Small intestine (tissue), 16 donors: Measurements from ENCODE around the gene SIGLEC1. TPM values are rescaled to one million over a fixed set of nuclear protein-coding genes. Genes with fewer than 3 reads are reported as not detected.

Source experiments
- DNase-seq, 2 donors: peaks; one replicate each; pipeline versions ENCODE4 v3.0.0 to v3.0.0-alpha.2; 2013
- FAIRE-seq: peaks from 2 replicates; lab custom pipeline; 2012; peaks lifted over from hg19 to GRCh38; lab: Jason Lieb, UNC
- H3K27ac ChIP-seq, 3 donors: one replicate each; pipeline ENCODE4 v1.5.1; 2013; ENCODE audit warnings: low read length in 2 of 3, mild to moderate bottlenecking in 2 of 3, control low read depth in 1 of 3, inconsistent platforms in 1 of 3, low read depth in 1 of 3, moderate library complexity in 1 of 3
- H3K27me3 ChIP-seq, 3 donors: one replicate each; pipeline ENCODE4 v1.6.1; 2013; ENCODE audit warnings: low read length in 3 of 3, inconsistent platforms in 1 of 3; ENCODE audit not compliant: control insufficient read depth in 3 of 3, insufficient read depth in 3 of 3
- H3K36me3 ChIP-seq, 3 donors: one replicate each; pipeline ENCODE4 v1.6.1; 2013; ENCODE audit warnings: low read length in 3 of 3, inconsistent platforms in 1 of 3, low read depth in 1 of 3, mild to moderate bottlenecking in 1 of 3, moderate library complexity in 1 of 3; ENCODE audit not compliant: control insufficient read depth in 3 of 3, insufficient read depth in 2 of 3
- H3K4me1 ChIP-seq, 3 donors: one replicate each; pipeline ENCODE4 v1.6.1; 2013; ENCODE audit warnings: low read length in 2 of 3, inconsistent platforms in 1 of 3, low read depth in 1 of 3, mild to moderate bottlenecking in 1 of 3, moderate library complexity in 1 of 3; ENCODE audit not compliant: control insufficient read depth in 3 of 3, insufficient read depth in 2 of 3
- H3K4me3 ChIP-seq, 3 donors: one replicate each; pipeline ENCODE4 v1.5.1; 2013; ENCODE audit warnings: low read length in 3 of 3, control low read depth in 1 of 3, inconsistent platforms in 1 of 3, low read depth in 1 of 3, mild to moderate bottlenecking in 1 of 3, moderate library complexity in 1 of 3
- H3K9me3 ChIP-seq, 2 donors: one replicate each; pipeline ENCODE4 v1.6.1; 2013; ENCODE audit warnings: low read depth in 1 of 2, low read length in 1 of 2; ENCODE audit not compliant: control insufficient read depth in 2 of 2, insufficient read depth in 1 of 2
- WGBS, 3 donors: extraction: QIAGEN DNeasy Blood & Tissue Kit; methylation state at CpG; one replicate each; pipeline ENCODE4 v1.1.7; 2013; 5-methylcytosine and 5-hydroxymethylcytosine counted together
- long read RNA-seq, 10 donors: transcript quantifications; one replicate each; lab custom pipeline, GENCODE V29; 2026
- polyA plus RNA-seq, 4 donors: library from polyadenylated mRNA; stranded (reverse) in 3 of 4; unstranded in 1 of 4; fragments of 200-250 nt in 3 of 4; fragments of 120-200 nt in 1 of 4; gene quantifications; one replicate each; pipeline versions ENCODE4 v1.2.1 to v1.2.3, GENCODE V29; 2013
- donor health status: healthy with polysubstance abuse.
- donor health status: control.
- donor health status: control.
- donor health status: Bipolar disorder and iron deficiency.
- donor health status: healthy.

The SIGLEC1 gene
- 1 to 10 TPM in 3 of 4 donors, under 1 TPM in 1; 0.22 to 6.3 (median 2.3) TPM for polyA plus RNA-seq
- long read RNA-seq, donor 1: 0 reads
- long read RNA-seq, donor 2: 0 reads
- long read RNA-seq, donor 3: 0 reads
- long read RNA-seq, donor 4: 0 reads
- long read RNA-seq, donor 5: 0 reads
- long read RNA-seq, donor 6: 0 reads
- long read RNA-seq, donor 7: 0 reads
- long read RNA-seq, donor 8: 0 reads
- long read RNA-seq, donor 9: 0 reads
- long read RNA-seq, donor 10: 0 reads

- peaks cover 0 to 3% (median 0%) of the 10 kb centered on the region in 3 donors for H3K27me3 ChIP-seq
- no peak within 1 kb of the TSS for H3K4me3 ChIP-seq
- peaks cover 0 to 6% (median 0%) of the 10 kb centered on the region in 3 donors for H3K4me1 ChIP-seq
- H3K36me3 ChIP-seq: no peaks in the 10 kb centered on the region
- no peak for DNase-seq
- H3K27ac ChIP-seq: no peak within 1 kb of the TSS
- FAIRE-seq: no peak
- H3K9me3 ChIP-seq: no peaks in the 10 kb centered on the region
- WGBS, 3 donors: 71 to 84% (median 71%) methylated on average over 12 to 15 of the region's 15 CpGs
These were observed at the start of gene SIGLEC1 for GRCh38 chr20:3712279-3712873. TSS of gene SIGLEC1 (minus strand) at chr20:3712600. CDS start at chr20:3707128, 5,472 bp downstream.

GRCh38 chr20:3760655-3761348, 48.4 kb upstream of the SIGLEC1 start:
- 73 to 88% (median 84%) methylated on average over 10 of the region's 10 CpGs for WGBS, 3 donors
- FAIRE-seq: no peak
- no peaks in the 10 kb centered on the region for H3K27me3 ChIP-seq
- H3K9me3 ChIP-seq: no peaks in the 10 kb centered on the region
- H3K4me1 ChIP-seq: peaks cover 0 to 14% (median 0%) of the 10 kb centered on the region in 3 donors
- H3K27ac ChIP-seq: no peak overlapping the region
- no peak overlapping the region for H3K4me3 ChIP-seq
- no peak for DNase-seq
- peaks cover 0 to 51% (median 0%) of the 10 kb centered on the region in 3 donors for H3K36me3 ChIP-seq

- no peak for DNase-seq
- H3K27me3 ChIP-seq: no peaks in the 10 kb centered on the region
- no peaks in the 10 kb centered on the region for H3K9me3 ChIP-seq
- no peak overlapping the region for H3K4me3 ChIP-seq
- peaks cover 0 to 7% (median 0%) of the 10 kb centered on the region in 3 donors for H3K4me1 ChIP-seq
- no peak for FAIRE-seq
- no peak overlapping the region for H3K27ac ChIP-seq
- peaks cover 0 to 52% (median 0%) of the 10 kb centered on the region in 3 donors for H3K36me3 ChIP-seq
- 94 to 96% (median 94%) methylated on average over 11 of the region's 11 CpGs for WGBS, 3 donors
These were observed 47.5 kb upstream of the SIGLEC1 start for GRCh38 chr20:3759884-3760283.

GRCh38 chr20:3759316-3759823, 47.0 kb upstream of the SIGLEC1 start:
- peaks cover 0 to 57% (median 0%) of the 10 kb centered on the region in 3 donors for H3K36me3 ChIP-seq
- no peak overlapping the region for H3K4me3 ChIP-seq
- WGBS, 3 donors: 82 to 92% (median 85%) methylated on average over 10 to 11 of the region's 11 CpGs
- no peaks in the 10 kb centered on the region for H3K9me3 ChIP-seq
- no peaks in the 10 kb centered on the region for H3K27me3 ChIP-seq
- no peak for DNase-seq
- H3K27ac ChIP-seq: no peak overlapping the region
- FAIRE-seq: no peak
- H3K4me1 ChIP-seq: peaks cover 0 to 7% (median 0%) of the 10 kb centered on the region in 3 donors

- WGBS, 3 donors: 86 to 95% (median 91%) methylated on average over 11 of the region's 11 CpGs
- FAIRE-seq (no peak), DNase-seq (no peak)
- Histone ChIP-seq H3K27ac (no peak overlapping the region), H3K9me3 (no peaks in the 10 kb centered on the region), H3K27me3 (no peaks in the 10 kb centered on the region), H3K4me3 (no peak overlapping the region), H3K36me3 (peaks cover 0 to 59% (median 0%) of the 10 kb centered on the region in 3 donors), H3K4me1 (peaks cover 0 to 1% (median 0%) of the 10 kb centered on the region in 3 donors)
These were observed 46.2 kb upstream of the SIGLEC1 start for GRCh38 chr20:3758566-3758965.

- DNase-seq (no peak), FAIRE-seq (no peak)
- Histone ChIP-seq H3K9me3 (no peaks in the 10 kb centered on the region), H3K27ac (no peak overlapping the region), H3K27me3 (no peaks in the 10 kb centered on the region), H3K4me3 (no peak overlapping the region), H3K36me3 (peaks cover 0 to 60% (median 0%) of the 10 kb centered on the region in 3 donors), H3K4me1 (peaks cover 0 to 5% (median 0%) of the 10 kb centered on the region in 3 donors)
- WGBS, 3 donors: 92 to 97% (median 95%) methylated on average over 2 of the region's 2 CpGs
These were observed 44.9 kb upstream of the SIGLEC1 start for GRCh38 chr20:3757268-3757667.

- no peak for FAIRE-seq
- Histone ChIP-seq H3K9me3 (no peaks in the 10 kb centered on the region), H3K4me3 (no peak overlapping the region), H3K27me3 (peaks cover 0 to 5% (median 0%) of the 10 kb centered on the region in 3 donors), H3K36me3 (peaks cover 0 to 57% (median 0%) of the 10 kb centered on the region in 3 donors), H3K4me1 (peaks cover 0 to 5% (median 3%) of the 10 kb centered on the region in 3 donors), H3K27ac (no peak overlapping the region)
- WGBS, 3 donors: 72 to 98% (median 93%) methylated on average over 4 to 5 of the region's 5 CpGs
- DNase-seq: no peak
These were observed 43.5 kb upstream of the SIGLEC1 start for GRCh38 chr20:3755814-3756480.

- Histone ChIP-seq H3K36me3 (peaks cover 0 to 58% (median 0%) of the 10 kb centered on the region in 3 donors), H3K9me3 (no peaks in the 10 kb centered on the region), H3K4me1 (peaks cover 0 to 5% (median 3%) of the 10 kb centered on the region in 3 donors), H3K27ac (no peak overlapping the region), H3K27me3 (peaks cover 0 to 12% (median 0%) of the 10 kb centered on the region in 3 donors), H3K4me3 (no peak overlapping the region)
- WGBS, 3 donors: 82 to 91% (median 86%) methylated on average over 7 of the region's 7 CpGs
- DNase-seq (no peak), FAIRE-seq (no peak)
These were observed 42.9 kb upstream of the SIGLEC1 start for GRCh38 chr20:3755269-3755668.
